ENCODE results near the gene CBX6. TPM values are rescaled to one million over a fixed set of nuclear protein-coding genes. Genes with fewer than 3 reads are reported as not detected.
A peak's percentile ranks its signal among the peaks of the same experiment; 100 is the strongest.

The CBX6 gene
- total RNA-seq, 2 experiments from 2014 or later = 56.0 to 60.5 TPM

DNA sequence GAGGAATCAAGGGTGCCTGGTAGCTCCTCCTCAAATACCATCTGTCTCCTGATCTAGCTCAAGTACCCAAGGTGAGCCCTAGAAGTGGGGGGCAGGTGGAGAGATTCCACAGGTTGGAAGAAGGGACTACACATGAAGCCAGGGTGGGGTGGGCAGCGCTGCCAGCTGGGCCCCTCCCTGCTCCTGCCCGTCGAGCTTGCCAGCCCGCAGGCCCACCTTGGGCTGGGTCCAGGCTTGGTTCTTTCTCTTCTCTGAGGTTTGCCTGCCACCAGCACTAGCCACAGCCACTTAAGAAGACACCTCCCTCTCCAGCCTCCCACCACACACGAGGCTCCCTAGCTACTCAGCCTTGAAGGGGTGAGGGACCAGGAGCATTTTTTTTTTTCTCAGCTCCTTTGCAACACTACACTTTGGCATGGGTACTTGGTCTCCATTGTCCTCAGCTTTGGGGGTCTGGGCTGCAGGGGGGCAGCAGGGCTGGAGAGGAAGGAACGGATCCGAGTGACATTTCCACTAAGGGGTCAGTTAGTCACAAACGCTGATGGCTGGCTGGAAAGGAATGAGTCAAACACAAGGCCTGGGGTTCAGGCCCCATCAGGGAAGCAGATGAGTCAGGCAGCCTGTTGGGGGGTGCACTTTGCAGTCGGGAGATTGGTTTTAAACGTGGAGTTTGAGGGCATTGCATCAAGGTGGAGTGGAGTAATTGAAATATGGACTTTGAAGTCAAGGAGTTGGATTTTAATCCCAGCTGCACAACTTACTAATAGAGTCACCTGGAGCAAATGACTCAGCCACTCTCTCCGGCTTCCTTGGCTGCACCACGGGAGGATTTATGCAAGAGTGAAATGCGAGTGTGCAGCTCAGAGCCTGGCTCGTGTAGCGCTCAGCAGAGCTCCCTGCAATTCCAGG lies 20.8 kb downstream of the CBX6 start:
- peaks cover 20% of the 10 kb centered on the region for H3K27me3 Mint-ChIP-seq
- ChIA-PET CTCF (interaction anchor here (0.6 to 6.0 kb wide), 4 partner anchors 18 to 431 kb away, joined by 3 to 29 read pairs (median 3); no protein-coding TSS in a partner anchor), POLR2A (no interaction called here)
- no peak overlapping the region for H3K27ac Mint-ChIP-seq
- DNase-seq = no peak
- H3K9me3 Mint-ChIP-seq = no peaks in the 10 kb centered on the region
- no peaks in the 10 kb centered on the region for H3K4me1 Mint-ChIP-seq
- no peaks in the 10 kb centered on the region for H3K36me3 Mint-ChIP-seq (ENCODE audit: low read depth)
- no peak overlapping the region for H3K4me3 Mint-ChIP-seq

DNA sequence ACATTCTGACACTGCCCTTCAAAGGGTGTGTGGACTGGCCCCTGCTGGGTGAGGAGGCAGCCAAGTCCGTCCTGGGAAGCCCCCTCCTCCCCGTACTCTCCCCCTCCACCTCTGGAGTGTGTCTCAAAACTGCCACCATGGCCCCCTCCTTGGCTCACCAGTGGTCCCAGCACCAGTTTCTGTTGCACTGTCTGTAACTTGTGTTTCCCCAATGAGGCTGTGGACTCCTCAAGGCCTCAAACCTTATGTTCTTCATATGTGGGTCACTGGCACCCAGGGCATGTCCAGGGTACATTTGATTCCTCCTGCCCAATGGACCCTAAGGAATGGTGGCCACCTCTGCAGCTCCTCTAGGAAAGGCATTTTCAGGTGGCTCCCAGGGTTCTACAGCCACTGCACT lies 21.6 kb downstream of the CBX6 start:
- Mint-ChIP-seq H3K27me3 (peaks cover 19% of the 10 kb centered on the region), H3K4me1 (no peaks in the 10 kb centered on the region), H3K27ac (no peak overlapping the region), H3K4me3 (no peak overlapping the region), H3K36me3 (ENCODE audit: low read depth) (no peaks in the 10 kb centered on the region), H3K9me3 (no peaks in the 10 kb centered on the region)
- ChIA-PET POLR2A (no interaction called here), CTCF (interaction anchor here (0.6 to 6.0 kb wide), 3 partner anchors 19 to 430 kb away, joined by 3 to 29 read pairs (median 3); no protein-coding TSS in a partner anchor)
- no peak for DNase-seq

DNA sequence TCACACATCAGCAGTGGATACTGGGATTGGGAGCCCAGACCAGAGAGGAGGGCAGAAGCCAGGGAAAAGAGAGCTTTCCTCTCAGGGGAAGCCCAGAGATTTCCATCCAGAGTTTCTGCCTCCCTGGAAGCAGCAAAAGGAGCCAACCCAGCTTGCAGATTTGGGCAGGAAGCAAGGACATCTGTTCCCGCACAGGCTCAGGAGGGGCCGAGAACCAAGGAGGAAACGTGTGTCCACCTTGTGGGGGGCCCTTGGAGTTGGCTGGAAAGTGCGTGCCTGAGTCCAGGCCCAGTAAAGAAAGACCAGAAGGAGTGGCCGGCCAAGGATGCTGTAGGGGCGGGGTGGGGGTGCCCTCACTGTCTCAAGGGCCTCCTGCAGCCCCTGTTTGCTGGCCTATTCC lies 22.2 kb downstream of the CBX6 start:
- no peaks in the 10 kb centered on the region for H3K9me3 Mint-ChIP-seq
- peaks cover 24% of the 10 kb centered on the region for H3K27me3 Mint-ChIP-seq
- CTCF ChIA-PET = interaction anchor here (0.9 to 6.0 kb wide), 3 partner anchors 19 to 81 kb away, joined by 3 to 29 read pairs (median 3); no protein-coding TSS in a partner anchor
- no peak overlapping the region for H3K27ac Mint-ChIP-seq
- H3K36me3 Mint-ChIP-seq (ENCODE audit: low read depth) = no peaks in the 10 kb centered on the region
- no peak for DNase-seq
- POLR2A ChIA-PET = no interaction called here
- H3K4me3 Mint-ChIP-seq = no peak overlapping the region
- H3K4me1 Mint-ChIP-seq = no peaks in the 10 kb centered on the region

DNA sequence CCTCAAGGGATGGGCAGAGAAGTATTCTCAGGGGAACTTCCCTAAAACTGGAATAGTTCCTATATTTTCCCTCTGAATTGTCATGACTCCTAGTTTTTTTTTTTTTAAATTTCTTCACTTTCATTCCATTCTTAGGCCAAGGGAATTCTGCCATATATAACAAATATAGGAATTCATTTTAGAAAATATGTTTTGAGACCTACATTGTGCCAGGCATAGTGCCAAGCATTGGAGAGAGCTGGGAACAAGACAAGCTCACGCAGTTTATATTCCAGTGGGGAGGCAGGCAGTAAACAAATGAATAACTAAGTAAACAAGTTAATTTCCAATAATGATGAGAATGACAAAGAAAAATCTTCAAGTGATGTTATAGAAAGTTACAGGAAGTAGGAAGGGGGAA lies 25.6 kb downstream of the CBX6 start:
- H3K4me3 Mint-ChIP-seq = no peak overlapping the region
- peaks cover 40% of the 10 kb centered on the region for H3K27me3 Mint-ChIP-seq
- CTCF ChIA-PET = interaction anchor here (1.9 kb wide), 1 partner anchor 23 kb away, joined by 8 read pairs; no protein-coding TSS in a partner anchor
- POLR2A ChIA-PET = no interaction called here
- H3K4me1 Mint-ChIP-seq = peaks cover 5% of the 10 kb centered on the region
- H3K9me3 Mint-ChIP-seq = no peaks in the 10 kb centered on the region
- H3K36me3 Mint-ChIP-seq (ENCODE audit: low read depth) = no peaks in the 10 kb centered on the region
- DNase-seq = no peak
- H3K27ac Mint-ChIP-seq = no peak overlapping the region

DNA sequence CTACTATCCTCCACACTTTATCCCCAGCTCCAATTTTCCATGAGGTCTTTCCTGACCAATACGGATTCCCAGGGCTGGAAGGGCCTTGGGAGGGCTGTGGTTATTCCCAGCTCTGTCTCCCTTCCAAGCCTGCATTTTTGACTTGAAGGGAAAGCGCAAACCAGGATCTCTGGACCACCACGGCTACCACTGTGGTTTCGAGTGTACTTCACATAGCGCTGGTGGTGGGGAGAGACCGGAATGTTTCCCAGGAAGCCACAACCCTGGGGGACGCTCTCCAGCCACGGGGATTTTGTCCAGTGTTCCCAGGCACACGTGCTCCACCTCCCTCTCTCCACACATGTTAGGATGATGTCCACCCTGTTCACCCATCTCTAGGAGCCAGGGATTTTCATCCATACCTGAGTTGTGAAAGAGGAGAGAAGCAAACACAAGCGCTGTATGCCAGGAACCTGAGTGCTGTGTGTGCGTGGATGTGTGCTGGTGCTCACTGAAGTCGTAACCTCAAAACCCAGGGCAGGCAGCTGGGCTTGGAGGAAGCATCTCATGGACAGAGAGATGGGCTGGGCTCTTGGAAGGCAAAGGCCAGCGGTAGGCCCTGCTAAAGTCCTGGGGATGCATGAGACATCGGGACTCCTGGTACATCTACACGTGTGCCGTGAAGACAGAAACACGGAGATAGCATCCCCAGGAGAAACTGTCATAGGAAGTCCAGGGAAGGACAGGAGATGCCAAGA lies 26.8 kb downstream of the CBX6 start:
- peak overlapping the region; percentile 48 for H3K4me3 Mint-ChIP-seq
- peaks cover 47% of the 10 kb centered on the region for H3K27me3 Mint-ChIP-seq
- no peaks in the 10 kb centered on the region for H3K9me3 Mint-ChIP-seq
- H3K27ac Mint-ChIP-seq = no peak overlapping the region
- DNase-seq = no peak
- no peaks in the 10 kb centered on the region for H3K36me3 Mint-ChIP-seq (ENCODE audit: low read depth)
- H3K4me1 Mint-ChIP-seq = peaks cover 5% of the 10 kb centered on the region
- ChIA-PET POLR2A (no interaction called here), CTCF (interaction anchor here (1.4 kb wide), 1 partner anchor 25 kb away, joined by 3 read pairs; no protein-coding TSS in a partner anchor)

DNA sequence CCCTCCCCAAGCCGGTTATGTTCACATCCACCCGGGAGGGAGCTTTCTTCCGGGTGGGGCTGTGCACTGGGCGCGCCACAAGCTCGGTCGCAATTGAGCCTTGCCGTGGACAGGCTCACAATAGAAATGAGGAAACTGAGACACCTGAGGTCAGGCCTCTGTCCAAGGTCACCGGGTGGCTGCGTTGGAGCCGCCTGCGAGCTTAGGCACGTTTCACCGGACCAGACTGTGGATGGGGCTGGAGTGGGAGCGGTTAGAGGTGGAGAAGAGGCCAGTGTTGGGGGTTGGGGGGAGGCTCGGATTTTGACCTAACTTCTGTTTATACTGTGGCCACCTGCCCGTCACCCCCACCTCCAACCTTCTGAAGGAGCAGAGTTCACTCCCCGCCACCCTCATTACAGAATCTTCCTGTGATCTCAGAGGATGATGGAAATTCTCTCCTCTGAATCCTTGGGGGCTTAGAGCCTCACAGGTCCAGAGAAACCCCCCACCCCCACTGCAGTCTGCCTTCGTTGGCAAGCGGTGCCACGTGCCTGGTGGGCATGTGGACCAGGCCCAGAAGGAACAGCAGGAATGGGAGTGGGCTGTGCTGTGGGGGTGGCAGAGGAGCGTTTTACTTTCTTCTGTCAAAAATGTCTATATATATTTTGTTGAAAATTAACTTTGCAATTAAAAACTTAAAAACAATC lies 27.6 kb downstream of the CBX6 start:
- ChIA-PET CTCF (interaction anchor here (1.4 to 2.0 kb wide), 2 partner anchors 11 to 26 kb away, joined by 3 to 4 read pairs; no protein-coding TSS in a partner anchor), POLR2A (interaction anchor here (0.5 kb wide), 1 partner anchor 77 kb away, joined by 3 read pairs; no protein-coding TSS in a partner anchor)
- Mint-ChIP-seq H3K36me3 (ENCODE audit: low read depth) (no peaks in the 10 kb centered on the region), H3K4me3 (peak overlapping the region; percentile 48), H3K27ac (no peak overlapping the region), H3K27me3 (peaks cover 53% of the 10 kb centered on the region), H3K4me1 (peaks cover 5% of the 10 kb centered on the region), H3K9me3 (no peaks in the 10 kb centered on the region)
- no peak for DNase-seq

DNA sequence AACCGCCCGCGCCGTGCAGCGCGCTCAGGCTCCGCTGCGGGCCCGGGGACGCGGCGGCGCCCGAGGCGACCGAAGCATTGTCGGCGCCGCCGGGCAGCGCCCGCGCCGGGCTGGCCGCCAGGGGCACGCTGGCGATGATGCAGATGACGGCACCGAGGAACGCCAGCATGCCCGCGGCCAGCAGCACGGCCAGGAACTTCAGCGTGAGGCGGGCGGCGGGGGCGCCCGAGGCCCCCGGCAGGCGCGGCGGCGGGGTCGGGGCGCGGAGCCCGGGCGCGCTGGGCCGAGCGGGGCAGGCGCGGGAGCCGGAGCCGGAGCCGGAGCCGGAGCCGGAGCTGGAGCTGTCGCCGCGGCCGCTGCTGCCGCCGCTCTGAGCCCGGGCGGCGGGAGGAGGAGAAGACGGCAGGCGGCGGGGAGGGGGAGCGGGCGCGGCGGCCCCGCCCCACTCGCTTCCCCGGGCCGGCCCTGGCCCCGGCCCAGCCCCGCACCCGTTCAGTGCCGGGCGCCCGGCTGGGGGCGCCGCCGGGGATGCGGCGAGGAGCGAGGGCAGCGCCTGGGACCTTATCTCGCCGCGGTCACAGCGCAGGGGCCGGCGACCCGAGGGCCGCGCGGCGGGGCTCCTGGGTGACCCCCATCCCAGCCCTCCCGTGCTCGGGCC lies 28.2 kb downstream of the CBX6 start, which contains the start of gene NPTXR:
Gene NPTXR (minus strand): TSS at position 372 of the 658 bp plus-strand sequence.
- Mint-ChIP-seq H3K4me3 (peak within 1 kb of the TSS; percentile 60), H3K9me3 (no peaks in the 10 kb centered on the region), H3K27me3 (peaks cover 51% of the 10 kb centered on the region), H3K27ac (no peak within 1 kb of the TSS), H3K36me3 (ENCODE audit: low read depth) (no peaks in the 10 kb centered on the region), H3K4me1 (peaks cover 5% of the 10 kb centered on the region)
- POLR2A ChIA-PET = no interaction called here
- DNase-seq = peak; percentile 25
- CTCF ChIA-PET = interaction anchor here (0.6 to 2.0 kb wide), 7 partner anchors 9 to 284 kb away, joined by 3 to 5 read pairs (median 3); no protein-coding TSS in a partner anchor

DNA sequence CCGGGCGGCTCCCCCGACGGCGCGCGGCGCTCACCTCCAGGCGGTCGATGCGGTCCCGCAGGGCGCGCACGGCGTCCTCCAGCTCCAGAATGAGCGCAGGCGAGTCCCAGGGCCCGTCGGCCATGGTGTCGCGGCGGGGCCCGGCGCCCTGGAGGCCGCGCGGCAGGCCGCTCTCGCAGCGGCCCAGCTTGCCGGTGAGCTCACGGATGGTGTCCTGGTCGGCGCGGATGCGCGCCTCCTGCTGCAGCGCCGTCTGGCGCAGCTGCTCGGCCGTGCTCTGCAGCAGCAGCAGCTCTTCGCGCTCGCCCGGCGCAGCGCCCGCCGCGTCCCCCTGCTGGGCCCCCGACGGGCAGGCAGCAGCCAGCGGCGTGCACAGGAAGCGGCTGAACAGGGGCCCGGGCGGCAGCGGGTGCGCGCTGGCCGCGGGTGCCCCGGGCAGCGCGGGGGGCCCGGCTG lies 28.8 kb downstream of the CBX6 start:
- H3K27ac Mint-ChIP-seq = no peak overlapping the region
- H3K27me3 Mint-ChIP-seq = peaks cover 51% of the 10 kb centered on the region
- no peaks in the 10 kb centered on the region for H3K36me3 Mint-ChIP-seq (ENCODE audit: low read depth)
- H3K4me1 Mint-ChIP-seq = peaks cover 5% of the 10 kb centered on the region
- POLR2A ChIA-PET = no interaction called here
- no peaks in the 10 kb centered on the region for H3K9me3 Mint-ChIP-seq
- DNase-seq = peak; percentile 45
- CTCF ChIA-PET = interaction anchor here (0.6 to 2.0 kb wide), 8 partner anchors 8 to 285 kb away, joined by 3 to 5 read pairs (median 3); partner anchors contain the start of gene TOMM22
- H3K4me3 Mint-ChIP-seq = no peak overlapping the region

DNA sequence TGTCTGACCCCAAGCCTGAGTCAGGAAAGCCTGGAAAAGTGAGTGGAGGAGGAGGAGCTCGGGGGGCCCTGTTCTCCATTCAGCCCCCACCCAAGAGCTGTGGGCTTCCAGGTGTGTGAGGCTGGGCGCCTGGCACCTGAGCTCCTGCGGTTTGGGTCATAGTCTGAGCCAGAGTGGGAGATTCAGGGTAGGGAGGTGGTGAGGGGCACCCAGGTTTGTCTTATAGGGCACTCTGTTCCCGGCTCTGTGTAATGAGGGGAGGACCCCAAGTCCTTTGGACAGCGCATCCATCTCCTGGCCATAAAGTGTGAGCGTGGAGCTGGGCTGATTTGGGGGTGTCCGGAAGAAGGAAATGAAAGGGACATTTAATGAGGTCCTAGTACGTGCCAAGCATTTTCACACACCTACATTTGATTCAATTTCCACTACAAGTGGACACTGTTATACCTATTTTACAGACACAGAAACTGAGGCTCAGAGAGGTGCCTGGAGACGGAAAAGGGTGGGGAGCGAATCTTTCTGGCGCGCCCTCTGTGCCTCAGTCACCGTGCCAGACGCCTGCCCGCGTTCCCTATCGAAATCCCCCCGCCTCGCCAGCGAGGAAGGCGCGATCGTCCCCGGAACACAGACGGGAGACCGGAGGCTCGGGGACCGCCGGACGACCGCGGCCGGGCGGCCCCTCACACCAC lies 29.4 kb downstream of the CBX6 start:
- Mint-ChIP-seq H3K27me3 (peaks cover 48% of the 10 kb centered on the region), H3K27ac (no peak overlapping the region), H3K36me3 (ENCODE audit: low read depth) (no peaks in the 10 kb centered on the region), H3K4me1 (peaks cover 5% of the 10 kb centered on the region), H3K4me3 (peak overlapping the region; percentile 60), H3K9me3 (no peaks in the 10 kb centered on the region)
- ChIA-PET CTCF (interaction anchor here (0.8 to 2.0 kb wide), 7 partner anchors 8 to 161 kb away, joined by 3 to 5 read pairs (median 3); partner anchors contain the start of gene TOMM22), POLR2A (no interaction called here)
- no peak for DNase-seq

DNA sequence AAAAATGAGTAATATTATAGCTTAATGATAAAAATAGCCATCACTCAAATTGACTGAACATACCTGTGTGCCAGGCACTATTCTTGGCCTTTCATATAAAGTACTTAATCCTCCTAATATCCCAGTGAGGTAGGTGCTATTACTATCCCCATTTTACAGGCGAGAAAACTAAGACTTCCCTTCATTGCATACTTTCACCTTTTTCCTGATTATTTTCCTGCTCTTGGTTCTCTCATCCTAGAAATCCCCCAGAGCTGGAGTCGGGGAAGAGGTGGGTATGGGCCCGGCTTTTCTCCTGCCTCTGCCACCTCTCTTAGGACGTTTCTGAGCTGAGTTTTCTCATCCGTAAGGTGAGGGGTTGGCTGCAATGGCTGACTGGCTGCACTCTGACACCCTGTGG lies 30.4 kb downstream of the CBX6 start:
- H3K36me3 Mint-ChIP-seq (ENCODE audit: low read depth) = no peaks in the 10 kb centered on the region
- H3K4me1 Mint-ChIP-seq = peaks cover 5% of the 10 kb centered on the region
- ChIA-PET POLR2A (no interaction called here), CTCF (interaction anchor here (0.6 kb wide), 1 partner anchor 48 kb away, joined by 3 read pairs; no protein-coding TSS in a partner anchor)
- peaks cover 40% of the 10 kb centered on the region for H3K27me3 Mint-ChIP-seq
- DNase-seq = no peak
- no peak overlapping the region for H3K27ac Mint-ChIP-seq
- H3K9me3 Mint-ChIP-seq = no peaks in the 10 kb centered on the region
- no peak overlapping the region for H3K4me3 Mint-ChIP-seq

DNA sequence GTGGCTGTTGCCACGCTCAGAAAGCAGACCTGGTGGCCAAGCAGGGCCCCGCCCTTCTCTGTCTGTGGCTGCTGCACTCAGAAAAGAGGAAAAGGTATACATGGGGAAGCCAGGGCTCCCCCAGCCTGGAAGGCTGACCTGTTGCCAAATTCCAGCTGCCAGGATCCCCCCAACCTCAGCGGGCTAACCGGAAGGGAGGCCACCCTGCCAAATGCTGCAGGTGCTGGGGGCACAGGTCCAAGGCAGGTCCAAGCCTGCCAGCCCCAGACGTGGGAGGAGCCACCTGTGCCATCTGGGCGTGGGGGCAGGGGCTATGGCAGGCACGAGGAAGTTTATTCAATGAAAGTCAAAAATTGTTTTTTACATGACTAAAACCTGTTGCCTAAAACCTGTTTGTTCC lies 30.8 kb downstream of the CBX6 start:
- Mint-ChIP-seq H3K9me3 (no peaks in the 10 kb centered on the region), H3K36me3 (ENCODE audit: low read depth) (no peaks in the 10 kb centered on the region), H3K4me1 (peaks cover 5% of the 10 kb centered on the region), H3K4me3 (no peak overlapping the region), H3K27ac (no peak overlapping the region), H3K27me3 (peaks cover 38% of the 10 kb centered on the region)
- no peak for DNase-seq
- POLR2A ChIA-PET = no interaction called here
- CTCF ChIA-PET = interaction anchor here (0.6 kb wide), 1 partner anchor 49 kb away, joined by 3 read pairs; no protein-coding TSS in a partner anchor

All from activated CD4-positive, alpha-beta T cell treated with anti-CD3 and anti-CD28 coated beads, Interleukin-2, amount 10 ng/mL, durations not matched to agents 7 days and 5 days (primary cell).